Osteocyte (in vitro differentiated cells): ENCODE results near the gene CCDC170. TPM values are rescaled to one million over a fixed set of nuclear protein-coding genes. Genes with fewer than 3 reads are reported as not detected.

ENCODE experiments used
- DNase-seq: peaks from one replicate; pipeline ENCODE4 v3.0.0; 2021; ENCODE audit warnings: mixed read lengths; ENCODE audit not compliant: unreplicated experiment; ENCODE audit errors: extremely low spot score
- H3K27ac Mint-ChIP-seq: one replicate; pipeline ENCODE4 v1.8.0; 2021; ENCODE audit warnings: mild to moderate bottlenecking, mixed read lengths; ENCODE audit not compliant: unreplicated experiment
- H3K27me3 Mint-ChIP-seq: one replicate; pipeline ENCODE4 v1.8.0; 2021; ENCODE audit warnings: mixed read lengths; ENCODE audit not compliant: unreplicated experiment
- H3K36me3 Mint-ChIP-seq: one replicate; pipeline ENCODE4 v1.8.0; 2021; ENCODE audit warnings: mixed read lengths; ENCODE audit not compliant: unreplicated experiment
- H3K4me1 Mint-ChIP-seq: one replicate; pipeline ENCODE4 v1.8.0; 2021; ENCODE audit warnings: mixed read lengths; ENCODE audit not compliant: unreplicated experiment
- H3K4me3 Mint-ChIP-seq: one replicate; pipeline ENCODE4 v1.8.0; 2021; ENCODE audit warnings: mild to moderate bottlenecking, moderate library complexity, mixed read lengths; ENCODE audit not compliant: unreplicated experiment
- H3K9me3 Mint-ChIP-seq: one replicate; pipeline ENCODE4 v1.8.0; 2021; ENCODE audit warnings: mixed read lengths; ENCODE audit not compliant: unreplicated experiment
- CTCF ChIP-seq: fragments of 200-600 bp; sonication (generic); IDR thresholded peaks from 2 replicates; pipeline ENCODE4 v1.5.0; 2021; ENCODE audit warnings: antibody characterized with exemption, mild to moderate bottlenecking, moderate library complexity
- total RNA-seq: library from RNA; stranded (reverse); gene quantifications from 2 replicates; pipeline ENCODE4 v1.2.1, GENCODE V29; 2021

CCDC170 gene
- total RNA-seq, 1 donor from 2014 or later, result 0.78 TPM

- Mint-ChIP-seq H3K4me3 (no peak overlapping the region), H3K27me3 (no peaks in the 10 kb centered on the region), H3K4me1 (peaks cover 2% of the 10 kb centered on the region), H3K9me3 (no peaks in the 10 kb centered on the region), H3K27ac (no peak overlapping the region), H3K36me3 (peaks cover 28% of the 10 kb centered on the region)
- no peak for DNase-seq
- no peak for TF ChIP-seq CTCF
Observed at GRCh38 chr6:151464702-151465101, 29.1 kb upstream of the CCDC170 start.

DNA sequence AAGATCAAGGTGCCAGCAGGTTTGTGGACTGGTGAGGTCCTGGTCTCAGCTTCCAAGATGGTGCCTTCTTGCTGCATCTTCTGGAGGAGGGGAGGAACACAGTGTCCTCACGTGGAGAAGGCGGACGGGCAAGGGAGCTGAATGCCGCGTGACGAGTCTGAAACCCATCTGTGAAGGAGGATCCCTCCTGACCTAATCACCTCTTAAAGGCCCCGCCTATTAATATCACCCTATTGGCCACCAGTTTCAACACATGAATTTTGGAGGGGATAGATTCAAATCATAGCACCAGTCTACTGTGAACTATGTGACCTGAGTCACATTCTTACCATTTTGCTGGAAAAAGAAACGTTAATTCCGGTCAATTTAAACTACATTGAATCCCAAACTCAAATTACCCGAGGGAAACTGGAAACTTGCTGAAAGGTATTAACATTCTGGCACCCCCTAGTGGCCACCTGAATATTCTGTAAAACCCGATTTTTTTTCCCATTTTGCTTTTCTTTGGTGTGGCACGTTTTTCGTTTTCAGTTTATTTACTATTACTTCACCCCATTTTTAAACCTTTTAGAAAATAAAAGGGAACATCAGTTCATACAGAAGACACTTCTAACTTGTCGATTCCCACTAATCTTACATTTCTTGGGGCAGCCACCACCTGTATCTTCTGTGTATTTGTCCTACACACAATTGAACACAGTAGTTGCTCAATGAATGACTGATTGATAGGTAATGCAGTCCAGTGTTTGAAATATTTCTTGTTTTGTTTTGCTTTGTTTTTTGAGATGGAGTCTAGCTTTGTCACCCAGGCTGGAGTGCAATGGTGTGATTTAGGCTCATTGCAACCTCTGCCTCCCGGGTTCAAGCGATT, 17.9 kb upstream of the CCDC170 start:
- no peak for DNase-seq
- Mint-ChIP-seq H3K27ac (no peak overlapping the region), H3K36me3 (no peaks in the 10 kb centered on the region), H3K27me3 (no peaks in the 10 kb centered on the region), H3K4me3 (peak overlapping the region; percentile 26), H3K9me3 (no peaks in the 10 kb centered on the region), H3K4me1 (peaks cover 7% of the 10 kb centered on the region)
- peak; percentile 84 for TF ChIP-seq CTCF

GRCh38 chr6:151477726-151478125, 16.1 kb upstream of the CCDC170 start:
- no peaks in the 10 kb centered on the region for H3K36me3 Mint-ChIP-seq
- H3K27me3 Mint-ChIP-seq, result no peaks in the 10 kb centered on the region
- no peaks in the 10 kb centered on the region for H3K9me3 Mint-ChIP-seq
- no peak overlapping the region for H3K4me3 Mint-ChIP-seq
- no peak for DNase-seq
- no peak for TF ChIP-seq CTCF
- H3K4me1 Mint-ChIP-seq, result peaks cover 18% of the 10 kb centered on the region
- no peak overlapping the region for H3K27ac Mint-ChIP-seq

GRCh38 chr6:151478670-151479069, 15.1 kb upstream of the CCDC170 start:
- Mint-ChIP-seq H3K9me3 (no peaks in the 10 kb centered on the region), H3K27ac (no peak overlapping the region), H3K4me1 (peaks cover 19% of the 10 kb centered on the region), H3K27me3 (no peaks in the 10 kb centered on the region), H3K4me3 (no peak overlapping the region), H3K36me3 (no peaks in the 10 kb centered on the region)
- no peak for TF ChIP-seq CTCF
- no peak for DNase-seq

DNA sequence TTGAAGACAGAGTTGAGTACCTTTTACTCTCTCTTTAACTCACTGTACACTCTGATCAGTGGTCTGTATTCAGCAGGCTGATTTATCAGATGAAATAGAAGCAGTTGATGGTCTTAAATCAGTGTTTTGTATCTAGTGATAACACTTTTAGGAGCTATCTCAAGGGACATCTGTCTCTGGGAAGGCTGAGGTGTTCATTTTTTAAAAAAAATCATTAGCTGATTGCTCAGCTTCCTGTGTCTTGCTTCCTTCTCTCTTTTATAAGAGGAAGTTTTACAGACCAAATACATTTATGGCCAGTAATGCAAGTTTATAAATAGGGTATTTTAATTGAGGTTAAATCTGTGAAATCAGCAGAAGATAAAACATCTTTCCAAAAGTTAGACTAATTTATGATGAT, 12.0 kb upstream of the CCDC170 start:
- Mint-ChIP-seq H3K4me3 (no peak overlapping the region), H3K9me3 (no peaks in the 10 kb centered on the region), H3K27me3 (no peaks in the 10 kb centered on the region), H3K4me1 (peaks cover 15% of the 10 kb centered on the region), H3K27ac (peak overlapping the region; percentile 52), H3K36me3 (no peaks in the 10 kb centered on the region)
- no peak for DNase-seq
- TF ChIP-seq CTCF, result no peak
